Measurements from ENCODE around the gene MINAR2.

Gene MINAR2, protein sequence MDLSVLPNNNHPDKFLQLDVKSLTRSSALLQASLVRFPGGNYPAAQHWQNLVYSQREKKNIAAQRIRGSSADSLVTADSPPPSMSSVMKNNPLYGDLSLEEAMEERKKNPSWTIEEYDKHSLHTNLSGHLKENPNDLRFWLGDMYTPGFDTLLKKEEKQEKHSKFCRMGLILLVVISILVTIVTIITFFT

DNA sequence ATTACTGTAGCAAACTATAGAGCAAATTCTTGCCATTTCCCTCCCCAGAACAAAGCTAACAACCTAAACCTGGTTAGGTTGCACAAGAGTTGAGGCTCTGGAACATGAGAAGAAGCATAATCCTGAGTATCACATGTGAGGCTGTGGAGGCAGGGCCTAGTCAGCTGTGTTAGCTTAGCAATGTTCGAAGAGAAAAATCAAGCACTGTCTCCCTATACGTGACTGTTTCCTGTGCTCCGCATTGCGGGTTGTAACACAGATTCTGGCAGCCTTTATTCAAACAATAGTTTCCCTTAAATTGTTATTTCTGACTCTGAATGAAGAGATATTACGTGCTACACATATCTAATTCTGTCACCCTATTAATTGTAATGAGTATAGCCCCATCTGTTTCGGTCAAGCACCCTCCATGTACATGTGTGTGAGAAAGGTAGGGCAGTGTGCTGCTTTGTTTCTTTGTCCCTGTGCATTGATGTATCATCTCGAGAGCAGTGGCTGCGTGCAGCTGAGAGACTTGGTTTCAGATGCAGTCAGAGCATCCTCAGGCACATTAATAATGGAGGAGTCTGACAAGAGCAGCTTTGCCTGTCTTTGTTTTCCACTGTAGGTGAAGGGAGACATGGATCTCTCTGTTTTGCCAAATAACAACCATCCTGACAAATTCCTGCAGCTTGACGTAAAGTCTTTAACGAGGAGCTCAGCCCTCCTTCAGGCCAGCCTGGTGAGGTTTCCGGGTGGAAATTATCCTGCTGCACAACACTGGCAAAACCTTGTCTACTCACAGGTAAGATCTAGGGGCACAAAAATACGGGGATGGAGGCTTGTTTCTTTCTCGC is at the start of gene MINAR2:
Gene MINAR2 (plus strand): TSS at position 523 of the 836 bp plus-strand sequence. CDS start 97 bp downstream, at position 620.
- DNase-seq (ENCODE audit: low read depth): no peak

DNA sequence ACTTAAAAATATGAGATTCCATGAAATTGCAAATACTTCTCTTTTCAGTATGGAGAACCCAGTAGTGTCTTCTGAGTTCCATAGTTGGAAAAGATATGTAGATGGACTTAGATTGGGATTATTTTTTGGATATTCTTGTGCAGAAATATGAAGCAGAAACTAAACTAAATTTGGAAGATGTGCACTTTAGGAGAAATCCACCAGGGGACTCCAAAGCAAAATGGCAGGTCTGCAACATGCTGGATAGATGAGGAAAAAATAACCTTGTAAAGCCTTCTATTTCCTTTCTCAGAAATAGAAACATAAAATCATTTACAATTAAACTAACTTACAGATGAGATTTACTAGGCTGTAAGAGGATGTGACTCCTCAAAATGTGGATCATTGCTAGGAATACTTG is 49.2 kb upstream of the MINAR2 start:
- DNase-seq (ENCODE audit: low read depth): no peak

DNA sequence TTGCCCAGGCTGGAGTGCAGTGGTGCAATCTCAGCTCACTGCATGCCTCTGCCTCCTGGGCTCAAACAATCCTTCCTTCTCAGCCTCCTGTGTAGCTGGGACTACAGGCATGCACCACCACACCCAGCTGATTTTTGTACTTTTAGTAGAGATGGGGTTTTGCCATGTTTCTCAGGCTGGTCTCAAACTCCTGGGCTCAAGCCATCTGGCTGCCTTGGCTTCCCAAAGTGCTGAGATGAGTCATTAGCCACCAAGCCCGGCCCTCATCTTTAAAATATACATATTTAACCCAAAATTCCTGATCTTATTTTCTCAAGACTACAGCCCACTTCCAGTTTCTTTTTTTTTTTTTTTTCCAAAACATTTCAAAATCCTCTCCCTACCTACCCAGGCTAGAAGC is 31.7 kb upstream of the MINAR2 start:
- no peak for DNase-seq (ENCODE audit: low read depth)

DNA sequence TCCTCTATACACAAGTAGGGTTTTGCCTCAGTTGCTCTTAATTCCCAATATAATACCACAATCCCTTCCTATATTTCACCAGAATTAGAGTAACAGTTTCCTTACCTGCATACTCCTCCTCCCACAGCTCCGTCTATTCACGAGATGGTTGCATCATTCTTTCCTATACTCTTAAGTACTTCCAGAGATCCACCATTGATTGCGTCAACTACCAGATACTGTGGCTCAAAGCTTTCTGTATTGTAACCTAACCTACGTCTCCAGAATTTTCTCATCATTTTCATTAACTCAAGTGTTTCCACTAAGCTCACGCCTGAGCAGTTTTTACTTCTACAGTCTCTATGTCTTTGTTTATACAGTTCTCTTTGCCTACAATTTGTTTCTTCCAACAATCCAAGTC is 31.2 kb upstream of the MINAR2 start:
- DNase-seq (ENCODE audit: low read depth): no peak

DNA sequence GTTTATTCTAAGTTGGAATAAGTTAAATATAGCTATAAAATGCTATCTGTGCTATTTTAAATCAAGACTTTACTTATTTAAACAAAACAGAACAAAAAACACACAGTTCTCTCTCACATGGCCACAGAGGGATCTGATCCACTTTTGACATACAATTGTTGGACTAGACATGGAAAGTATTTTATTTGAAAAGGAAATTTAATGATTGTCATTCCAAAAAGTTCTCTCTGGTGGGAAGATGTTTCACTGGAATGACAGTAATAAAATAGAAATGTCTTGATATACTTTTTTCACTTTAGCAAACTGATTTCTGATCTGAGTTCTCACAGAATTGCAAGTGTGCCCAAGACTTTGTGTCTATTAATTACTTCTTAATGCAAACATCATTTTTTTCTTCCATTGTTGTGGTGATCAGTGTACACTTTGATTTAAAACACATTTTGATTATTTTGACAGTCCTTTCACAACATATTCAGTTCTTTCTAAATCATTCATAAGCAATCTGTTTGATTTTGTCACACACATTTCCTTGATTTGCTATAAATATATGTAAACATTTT is 30.1 kb upstream of the MINAR2 start:
- no peak for DNase-seq (ENCODE audit: low read depth)

DNA sequence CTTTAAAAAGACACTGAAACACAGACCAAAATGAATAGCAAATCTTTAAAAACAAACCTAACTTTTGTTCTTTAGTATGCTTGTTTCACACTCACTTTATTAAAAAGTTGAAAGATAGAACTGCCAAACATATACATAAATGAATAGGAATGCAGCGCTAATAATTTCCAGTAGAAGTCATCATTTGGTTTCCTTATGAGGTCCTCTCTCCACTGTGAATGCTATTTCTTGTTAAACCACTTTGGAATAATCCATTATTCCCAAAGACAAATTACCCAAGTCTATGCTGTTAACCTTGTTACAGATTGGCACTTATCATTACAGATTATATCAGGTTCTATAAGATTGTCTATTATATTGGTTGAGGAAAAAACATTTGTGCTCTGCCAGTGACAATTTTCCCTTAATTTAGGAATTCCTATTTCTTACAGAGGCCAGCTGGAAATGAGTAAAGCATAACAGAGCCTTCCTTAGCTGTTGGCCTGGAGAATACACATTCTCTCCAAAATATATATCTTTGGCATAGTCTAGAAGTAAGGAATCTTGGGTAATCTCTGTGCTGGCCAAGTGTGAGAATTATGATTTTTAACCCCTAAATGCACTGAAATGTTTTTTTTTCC is 29.3 kb upstream of the MINAR2 start:
- DNase-seq (ENCODE audit: low read depth): no peak

DNA sequence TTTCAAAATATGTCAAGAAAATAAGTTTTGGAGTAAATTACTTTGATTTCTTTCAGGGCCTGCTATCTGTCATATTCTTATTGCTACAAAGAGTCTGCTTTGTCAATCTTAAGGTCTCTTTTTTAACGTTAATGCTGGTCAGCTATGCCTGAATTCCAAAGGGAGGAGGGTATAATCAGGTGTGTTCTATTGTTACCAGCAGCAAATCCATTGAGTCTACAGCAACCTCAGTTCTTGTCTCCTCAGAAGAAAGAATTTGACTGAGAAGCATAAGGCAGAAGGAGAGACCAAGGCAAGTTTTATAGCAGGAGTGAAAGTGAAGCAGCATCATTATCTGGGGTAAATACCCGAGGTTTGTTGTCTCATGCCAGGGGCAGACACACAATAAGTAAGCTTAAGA is 23.7 kb upstream of the MINAR2 start:
- no peak for DNase-seq (ENCODE audit: low read depth)

DNA sequence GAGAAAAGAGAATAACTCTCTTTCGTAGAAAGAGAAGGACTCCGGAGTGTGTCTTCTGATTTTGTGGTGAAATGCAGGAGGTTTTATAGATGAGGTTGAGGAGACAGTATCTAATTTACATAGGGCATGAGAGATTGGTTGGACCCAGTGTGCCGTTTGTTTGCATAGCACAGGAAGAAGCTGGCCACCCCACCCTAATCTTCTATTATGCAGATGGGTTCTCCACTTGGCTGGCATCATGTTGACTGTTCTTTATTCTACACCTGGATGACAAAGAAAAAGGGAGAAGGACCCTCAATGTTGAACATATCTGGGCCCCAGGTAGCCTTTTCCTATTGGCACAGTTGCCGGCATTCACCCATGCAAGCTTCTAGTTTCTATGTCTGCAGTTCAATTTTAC is 23.2 kb upstream of the MINAR2 start:
- no peak for DNase-seq (ENCODE audit: low read depth)

DNA sequence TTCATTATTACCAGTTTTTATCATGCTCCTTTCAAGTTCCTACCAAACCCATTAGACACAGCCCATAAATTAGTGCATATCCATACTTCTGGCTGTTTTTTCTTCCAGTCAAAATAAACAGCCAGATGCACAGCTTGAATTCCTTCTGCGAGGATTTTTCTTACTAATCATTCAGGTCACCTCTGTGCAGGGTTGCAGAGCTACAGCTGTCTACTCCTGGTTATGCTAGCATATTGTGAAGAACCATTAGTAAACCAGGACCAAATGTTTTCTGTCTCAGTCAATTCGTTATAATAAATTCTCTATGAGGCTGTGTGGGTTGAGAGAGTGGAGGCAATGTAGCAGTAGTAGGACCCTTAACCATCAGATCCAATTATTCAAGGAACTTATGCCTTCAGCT is 8.1 kb upstream of the MINAR2 start:
- no peak for DNase-seq (ENCODE audit: low read depth)

DNA sequence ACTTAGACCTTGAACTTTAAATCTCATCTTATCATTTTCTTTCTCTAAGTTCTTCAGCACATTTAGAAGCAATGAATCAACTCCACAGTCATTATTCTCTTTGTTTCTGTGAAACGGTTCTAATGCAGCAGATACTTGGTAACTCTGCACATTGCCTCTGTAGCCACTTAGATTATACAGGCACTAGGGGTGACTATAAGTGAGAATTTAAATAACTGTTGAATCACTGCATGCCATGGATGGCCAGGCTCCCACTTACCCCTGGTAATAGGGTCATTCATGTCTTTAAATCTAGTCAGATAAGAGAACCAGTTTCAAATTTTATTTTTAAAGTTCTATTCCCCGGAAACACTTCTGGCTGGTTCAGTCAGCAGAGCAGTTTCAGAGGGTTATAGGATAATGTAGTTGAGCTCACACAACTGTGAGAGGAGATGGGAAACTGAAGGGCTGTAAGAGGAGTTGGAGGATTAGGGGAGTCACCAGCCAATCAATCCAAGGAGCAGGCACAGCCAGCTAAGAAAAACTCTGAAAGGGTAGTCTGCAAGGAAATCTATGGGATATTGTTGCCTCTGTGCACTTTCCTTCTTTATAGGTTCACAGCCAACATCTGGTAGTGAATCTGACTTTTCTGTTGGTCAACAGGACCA is 4.2 kb upstream of the MINAR2 start:
- DNase-seq (ENCODE audit: low read depth): no peak

DNA sequence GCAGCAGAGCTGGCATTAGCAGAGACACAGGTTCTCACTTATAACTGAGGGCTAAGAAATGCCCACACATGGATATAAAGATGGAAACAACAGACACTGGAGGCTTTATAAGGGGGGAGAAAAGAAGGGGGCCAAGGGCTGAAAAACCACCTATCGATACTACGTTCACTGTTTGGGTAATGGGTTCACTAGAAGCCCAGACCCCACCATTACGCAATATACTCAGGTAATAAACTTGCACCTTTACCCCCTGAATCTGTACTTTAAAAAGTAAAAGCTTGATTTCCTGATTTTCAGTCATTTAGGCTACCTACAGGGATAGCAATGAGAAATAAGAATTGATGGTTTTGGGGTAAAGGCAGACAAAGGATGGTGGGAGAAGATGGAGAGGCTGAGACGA is 1.9 kb upstream of the MINAR2 start:
- DNase-seq (ENCODE audit: low read depth): no peak

DNA sequence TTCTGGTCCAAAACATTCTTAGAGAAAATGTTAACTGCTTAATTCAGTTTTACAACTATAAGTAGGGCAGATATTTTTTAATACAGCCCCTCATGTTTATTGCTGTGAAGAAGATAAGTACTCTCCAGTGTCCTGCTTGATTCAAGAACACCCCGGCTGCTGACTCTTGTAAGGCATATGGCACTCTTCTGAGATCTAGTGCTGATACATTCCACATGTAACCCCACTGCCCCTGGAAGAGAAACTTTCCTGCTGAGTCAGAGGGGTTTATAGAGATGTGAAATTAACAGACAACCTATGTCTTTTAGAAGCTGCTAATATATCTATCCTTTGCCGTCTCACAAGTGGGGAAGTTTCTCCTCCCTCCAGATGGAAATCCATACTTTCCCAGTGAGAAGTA is 1.0 kb upstream of the MINAR2 start:
- no peak for DNase-seq (ENCODE audit: low read depth)

DNA sequence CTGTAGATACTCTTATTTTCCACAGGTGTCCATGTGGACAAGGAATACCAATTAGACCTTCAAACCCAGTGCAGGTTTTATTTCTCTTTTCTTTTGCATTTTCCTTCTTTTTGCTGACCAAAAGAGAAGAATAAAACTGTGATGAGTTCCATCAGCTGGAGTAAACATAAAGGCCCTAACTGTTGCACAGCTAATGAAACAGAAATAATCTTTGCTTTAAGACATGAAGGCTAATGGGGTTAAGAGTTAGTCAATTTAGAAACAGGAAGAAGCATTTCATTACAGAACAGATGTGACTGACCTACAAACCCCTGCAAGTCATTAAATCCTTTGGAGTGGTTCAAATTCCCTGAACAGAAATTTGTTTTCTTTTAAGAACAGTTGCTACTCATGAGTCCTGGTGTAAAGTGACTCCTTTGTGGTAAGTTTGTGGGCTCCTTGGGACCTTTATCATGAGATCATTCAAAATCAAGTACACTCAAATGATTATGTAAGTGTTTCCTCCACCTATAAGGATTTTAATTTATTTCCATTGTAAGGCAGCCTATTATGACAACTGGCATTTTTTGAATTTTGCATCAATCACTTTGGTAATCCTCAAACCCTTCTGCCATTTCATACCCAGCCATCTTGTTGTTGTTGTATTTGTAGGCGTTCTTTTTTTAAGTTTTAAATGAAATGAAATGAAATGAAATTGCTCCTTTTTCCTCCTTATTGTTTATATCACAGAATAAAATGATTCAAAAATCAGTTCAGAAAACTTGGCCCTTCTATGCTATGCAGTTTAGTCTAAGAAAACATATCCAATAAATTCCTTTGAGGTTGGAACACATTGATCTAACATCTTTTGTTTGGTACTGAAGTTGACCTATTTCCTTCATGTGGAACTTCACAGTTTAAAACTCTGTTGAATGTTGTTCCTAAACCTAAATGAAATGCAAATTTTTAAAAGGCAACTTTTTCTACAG is 1.3 kb downstream of the MINAR2 start:
- DNase-seq (ENCODE audit: low read depth): no peak

DNA sequence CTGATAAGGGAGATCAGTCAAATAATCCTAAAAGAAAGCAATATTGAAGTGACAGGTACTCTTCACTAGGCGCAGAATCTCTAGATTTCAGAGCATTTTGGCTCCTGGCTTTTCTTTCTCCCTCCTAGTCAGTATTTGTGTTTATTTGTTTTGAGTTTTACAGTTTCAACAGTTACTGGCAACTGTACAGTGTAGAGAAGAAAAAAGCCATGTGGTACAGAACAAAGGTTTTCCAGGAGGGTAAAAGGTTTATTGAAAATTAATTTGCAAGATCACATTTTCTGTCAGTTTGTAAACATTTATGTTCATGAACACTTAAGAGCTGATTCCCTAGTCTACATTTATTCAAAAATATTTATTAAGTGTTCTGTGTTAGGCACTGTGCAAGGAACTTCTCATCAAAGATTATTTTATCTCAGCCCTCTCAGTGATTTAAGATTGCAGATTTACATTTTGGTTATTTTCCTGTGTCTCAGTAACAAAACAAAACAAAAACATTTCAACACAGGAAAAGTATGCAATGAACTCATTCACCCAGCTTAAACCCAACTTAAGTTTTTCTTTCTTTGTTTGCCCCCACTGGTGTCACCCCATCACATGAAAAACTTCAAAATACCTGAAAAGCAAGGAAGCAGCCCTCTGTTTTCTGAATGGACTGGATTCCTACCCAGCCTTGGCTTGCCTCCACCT is 12.9 kb downstream of the MINAR2 start:
- DNase-seq (ENCODE audit: low read depth): no peak

DNA sequence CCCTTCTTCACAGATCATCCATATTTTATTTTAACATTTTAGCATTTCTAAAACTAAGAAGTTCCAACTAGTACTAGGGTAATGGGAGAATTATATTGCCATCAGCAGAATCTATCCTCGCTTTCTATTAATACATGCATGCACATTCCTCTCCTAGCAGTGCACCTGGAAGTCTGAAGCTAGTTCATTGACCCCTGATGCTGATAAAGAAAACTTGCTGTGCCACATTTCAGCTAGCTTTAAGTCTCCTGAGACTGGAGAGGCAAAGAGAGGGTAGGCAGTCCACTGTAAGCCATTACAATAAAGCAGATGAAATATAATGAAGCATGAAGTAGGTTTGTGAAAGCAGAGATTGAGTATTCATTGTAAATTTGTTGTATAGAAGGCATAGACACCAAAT is 15.8 kb downstream of the MINAR2 start:
- no peak for DNase-seq (ENCODE audit: low read depth)

DNA sequence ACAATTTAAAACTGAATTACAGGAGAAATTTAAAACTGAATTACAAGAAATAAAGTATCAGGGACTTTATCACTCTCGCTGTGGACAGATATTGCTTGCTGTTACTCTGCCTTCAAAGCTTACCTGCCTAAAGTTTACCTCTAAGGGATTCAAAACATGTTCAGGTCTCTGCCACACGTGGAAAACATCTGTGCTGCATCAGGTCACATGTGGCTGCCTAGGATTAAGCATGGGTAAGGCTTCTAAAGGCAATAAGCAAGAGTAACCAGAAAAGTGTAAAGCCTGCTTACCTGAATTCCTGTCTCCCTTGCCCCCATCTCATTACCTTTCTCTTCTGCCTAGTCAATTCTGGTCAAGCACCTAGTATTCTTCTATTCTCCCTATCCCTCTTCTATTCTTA is 18.9 kb downstream of the MINAR2 start:
- DNase-seq (ENCODE audit: low read depth): no peak

DNA sequence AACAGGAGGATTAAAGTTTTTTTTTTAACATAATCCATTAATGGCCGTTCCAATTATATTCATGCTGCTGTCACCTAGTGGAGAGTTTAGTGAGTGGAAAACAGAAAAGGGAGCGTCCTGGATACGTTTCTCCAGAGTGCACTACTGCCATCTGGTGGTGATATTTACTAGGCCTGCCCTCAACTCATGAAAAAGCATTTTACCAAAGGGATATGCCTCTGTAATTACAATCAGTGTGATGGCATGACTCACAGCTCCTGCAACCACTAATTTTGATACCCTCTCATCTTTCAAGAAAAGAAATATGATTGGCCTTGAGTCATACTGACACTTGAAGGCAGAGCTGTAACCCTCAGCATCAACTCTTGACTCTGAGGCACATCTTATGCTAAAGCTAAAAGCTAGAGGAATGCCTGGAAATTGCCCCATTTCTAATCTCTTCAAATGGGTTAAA is 20.1 kb downstream of the MINAR2 start:
- DNase-seq (ENCODE audit: low read depth): peak; percentile 65

DNA sequence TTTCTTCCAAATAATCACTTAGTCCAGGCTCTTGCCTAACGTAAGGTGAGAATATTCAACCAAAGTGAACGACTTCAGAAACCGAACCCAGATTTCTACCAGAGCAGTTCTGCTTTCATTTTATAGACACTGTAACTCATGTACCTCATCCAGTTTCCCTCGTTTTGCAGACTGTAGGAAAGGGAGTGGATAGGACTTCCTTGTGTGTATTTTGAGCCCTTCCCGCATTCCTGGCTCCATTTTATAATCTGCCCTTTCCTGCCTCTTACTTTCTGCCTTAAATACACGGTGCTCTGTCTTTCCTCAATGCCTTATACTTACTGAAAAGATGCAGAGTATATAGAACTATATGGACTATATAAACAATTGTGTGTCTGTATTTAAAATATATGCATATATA is 20.8 kb downstream of the MINAR2 start:
- DNase-seq (ENCODE audit: low read depth): no peak

DNA sequence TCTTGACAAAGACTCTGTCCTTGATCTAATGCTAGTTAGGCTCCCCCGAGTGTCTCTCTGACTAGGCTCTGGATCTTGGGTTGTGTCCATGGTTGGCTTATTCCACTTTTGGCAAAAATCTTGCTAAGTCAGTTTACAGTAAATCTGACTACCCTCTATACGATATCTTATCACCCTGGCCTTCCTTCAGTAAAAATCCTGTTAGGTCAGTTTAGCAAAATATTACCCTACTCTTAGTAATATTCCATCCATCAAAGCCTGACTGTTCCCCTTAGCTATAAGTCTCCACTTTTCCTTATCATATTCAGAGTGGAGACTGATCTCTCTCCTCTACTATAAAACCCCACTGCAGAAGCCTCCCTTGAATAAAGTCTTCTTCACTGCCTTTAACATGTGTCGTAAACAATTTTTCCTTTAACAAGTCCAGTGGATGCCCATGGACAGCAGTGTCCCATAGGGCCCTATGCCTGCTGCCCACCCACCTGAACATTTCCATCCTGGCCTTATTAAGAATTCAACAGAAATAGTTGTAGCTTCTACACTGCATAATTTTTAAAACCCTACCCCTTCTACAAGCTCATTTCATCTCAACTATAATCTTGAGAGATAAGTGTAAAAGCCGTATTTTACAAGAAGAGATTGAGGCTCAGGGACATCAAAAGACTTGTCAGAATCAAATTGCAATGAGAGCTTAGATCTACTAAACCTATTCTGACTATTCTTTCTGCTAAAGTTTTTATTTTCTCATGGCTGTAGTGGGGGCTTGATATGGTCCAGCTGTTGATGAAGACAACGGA is 22.3 kb downstream of the MINAR2 start:
- no peak for DNase-seq (ENCODE audit: low read depth)
